GM11168 (cell line): Measurements from ENCODE around the gene DCAF16.

Source experiments
- in situ Hi-C: fragments of 300-500 bp; cut with MboI; formaldehyde crosslinking; loops from one replicate; pipeline ENCODE4 v1.12.0; 2022; ENCODE audit warnings: low sequenced_read_pairs; ENCODE audit not compliant: unreplicated experiment

The DCAF16 gene

DNA sequence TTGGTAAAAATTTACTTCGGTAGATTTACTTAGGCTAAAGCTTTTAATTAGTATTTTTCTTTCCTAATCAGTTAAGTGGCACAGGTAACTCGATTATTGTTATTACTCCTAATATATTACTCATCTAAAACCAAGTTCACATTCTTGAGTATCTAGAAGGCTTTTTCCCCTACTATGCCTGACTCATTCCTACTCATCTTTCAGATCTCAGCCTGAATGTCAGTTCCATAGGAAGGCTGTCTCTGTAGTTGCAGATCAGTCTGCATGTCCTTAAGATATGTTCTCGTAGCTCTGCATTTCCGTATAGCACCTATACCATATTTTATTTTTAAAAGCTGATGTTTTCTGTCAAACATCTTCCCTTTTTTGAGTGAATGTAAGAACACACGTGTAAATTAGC lies 23.2 kb downstream of the DCAF16 start:
- in situ Hi-C loops = no loop called here

DNA sequence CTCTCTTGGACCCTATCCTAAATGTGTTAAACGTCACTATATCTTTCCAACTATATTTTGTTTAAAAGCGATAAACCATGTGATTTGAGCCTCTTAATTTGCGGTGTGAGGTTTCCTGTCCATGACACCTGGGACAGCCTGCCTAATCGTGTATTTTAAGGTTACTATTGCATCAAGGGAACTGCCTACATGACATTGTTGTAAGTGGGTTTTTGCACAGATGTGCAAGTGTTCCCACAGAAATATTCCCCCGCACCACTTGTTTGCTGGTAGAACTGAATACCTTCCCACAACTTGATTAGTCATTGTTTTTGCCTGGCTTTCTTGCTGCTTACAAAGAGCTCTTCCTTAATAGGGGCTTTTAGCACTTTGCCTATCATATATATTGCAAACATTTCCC lies 24.0 kb downstream of the DCAF16 start:
- in situ Hi-C loops = no loop called here

DNA sequence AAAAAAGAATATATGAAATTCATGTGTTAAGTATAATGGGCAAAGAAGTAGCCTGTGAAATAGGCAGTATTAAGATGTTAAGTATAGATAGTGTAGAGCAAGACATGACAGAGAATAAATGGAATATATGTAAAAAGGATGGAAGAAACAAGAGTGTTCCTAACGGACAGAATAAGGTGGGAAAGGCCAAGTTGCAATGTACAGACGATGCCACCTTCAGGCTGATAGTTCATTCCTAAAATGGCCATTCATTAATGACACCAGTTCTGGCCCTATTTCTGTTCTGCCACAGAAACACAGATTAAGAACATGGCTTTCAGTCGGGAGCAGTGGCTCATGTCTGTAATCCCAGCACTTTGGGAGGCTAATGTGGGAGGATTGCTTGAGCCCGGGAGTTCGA lies 24.7 kb downstream of the DCAF16 start:
- in situ Hi-C loops = no loop called here

DNA sequence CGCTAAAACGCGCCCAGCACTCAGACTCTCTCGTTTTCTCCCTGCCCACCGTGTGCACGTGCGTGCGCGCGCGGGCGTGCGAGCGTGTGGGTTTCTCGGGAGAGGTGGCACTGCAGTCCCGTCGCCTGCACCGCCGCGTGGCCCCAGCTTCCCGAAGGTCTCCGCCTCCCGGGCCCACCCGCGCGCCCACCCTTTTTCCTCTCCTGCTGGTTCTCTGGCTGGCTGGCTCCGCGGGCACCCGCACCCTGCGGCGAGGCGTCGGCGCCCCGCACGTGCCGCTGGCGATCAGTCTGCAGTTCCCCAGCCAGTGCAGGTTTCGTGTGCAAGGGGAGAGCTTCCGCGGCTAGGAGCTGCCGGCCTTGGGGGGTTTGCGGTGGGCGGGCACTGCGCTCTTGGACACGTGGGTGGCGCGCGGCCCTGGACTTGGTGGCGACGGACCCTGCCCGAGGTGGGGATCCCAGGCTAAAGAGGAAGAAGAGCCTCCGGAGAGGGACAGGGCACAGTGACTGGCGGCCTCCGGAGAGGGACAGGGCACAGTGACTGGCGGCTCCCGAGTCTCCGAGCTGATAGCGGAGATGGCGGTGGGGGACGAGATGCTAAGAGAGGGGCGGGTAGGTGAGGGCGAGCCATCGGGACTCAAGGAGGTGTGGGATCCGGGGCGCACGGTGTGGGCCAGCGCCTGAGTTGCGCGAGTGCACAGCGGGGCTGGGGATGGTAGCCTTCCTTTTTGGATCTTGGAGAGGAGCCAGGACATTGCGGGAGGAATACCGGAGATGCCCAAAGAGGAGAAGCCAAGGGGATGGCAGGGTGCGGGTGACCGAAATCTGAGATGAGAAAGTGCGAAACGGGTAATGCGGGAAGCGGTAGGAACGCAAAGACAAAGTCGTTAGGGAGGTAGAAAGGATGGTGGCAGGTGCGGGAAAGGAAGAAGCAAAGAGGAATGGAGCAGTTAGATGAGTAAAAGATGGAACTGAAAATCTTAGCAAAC lies 29.0 kb downstream of the DCAF16 start, which contains the start of gene FAM184B:
FAM184B (minus strand) TSS at position 322 of the 988 bp plus-strand sequence. CDS start 322 bp downstream, outside the sequence.
- in situ Hi-C loops = no loop called here

DNA sequence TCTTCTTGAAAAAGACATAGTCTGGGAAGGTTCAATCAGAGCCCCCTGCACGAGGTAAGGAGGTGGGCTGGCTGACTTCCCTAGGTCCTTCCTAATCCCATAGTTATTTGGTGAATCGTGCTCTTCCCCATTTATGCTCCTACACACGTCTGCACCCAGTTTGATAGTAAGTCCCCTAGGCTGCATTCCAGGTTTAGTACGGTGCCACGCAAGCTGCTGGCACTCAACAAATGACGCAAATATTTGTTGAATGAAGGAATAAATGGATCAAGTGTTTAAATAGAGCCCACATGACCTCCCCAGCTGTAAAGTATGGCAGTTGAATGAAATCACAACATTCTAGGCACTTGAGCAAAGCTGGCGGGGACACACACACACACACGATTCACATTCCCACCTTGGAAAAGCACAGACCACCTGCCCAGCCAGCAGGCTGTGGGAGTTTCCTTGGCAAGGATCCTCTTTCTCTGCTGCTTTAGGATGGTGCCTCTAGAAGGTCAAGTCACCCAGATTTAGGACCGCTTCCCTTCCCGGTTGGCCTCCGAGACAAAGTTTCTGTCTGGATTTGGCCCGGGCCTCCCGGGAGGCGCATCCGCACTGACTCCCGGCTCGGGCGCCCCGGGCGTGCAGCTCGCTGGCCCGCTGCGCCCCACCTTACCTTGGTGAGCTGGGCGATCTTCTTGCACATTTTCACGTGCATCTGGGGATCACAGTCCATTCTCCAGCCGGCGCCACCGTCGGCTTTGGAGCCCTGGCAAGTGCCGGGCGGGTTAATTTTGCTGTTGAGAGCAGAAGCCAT lies 29.9 kb downstream of the DCAF16 start:
- in situ Hi-C loops = no loop called here

DNA sequence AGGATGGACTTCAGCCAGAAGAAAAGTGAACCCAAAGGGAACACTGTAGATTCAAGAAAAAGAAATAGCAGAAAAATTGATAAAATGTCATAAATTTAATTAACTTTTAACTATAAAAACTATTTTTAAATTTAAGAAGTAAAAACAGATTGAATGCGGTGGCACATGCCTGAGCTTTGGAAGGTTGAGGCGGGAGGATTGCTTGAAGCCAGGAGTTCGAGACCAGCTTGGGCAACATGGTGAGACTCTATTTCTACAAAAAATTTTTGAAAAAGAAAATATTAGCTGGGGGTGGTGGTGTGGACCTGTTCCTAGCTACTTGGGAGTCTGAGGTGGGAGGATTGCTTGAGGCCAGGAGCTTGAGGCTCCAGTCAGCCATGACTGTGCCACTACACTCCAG lies 32.1 kb downstream of the DCAF16 start:
- in situ Hi-C loops = no loop called here

DNA sequence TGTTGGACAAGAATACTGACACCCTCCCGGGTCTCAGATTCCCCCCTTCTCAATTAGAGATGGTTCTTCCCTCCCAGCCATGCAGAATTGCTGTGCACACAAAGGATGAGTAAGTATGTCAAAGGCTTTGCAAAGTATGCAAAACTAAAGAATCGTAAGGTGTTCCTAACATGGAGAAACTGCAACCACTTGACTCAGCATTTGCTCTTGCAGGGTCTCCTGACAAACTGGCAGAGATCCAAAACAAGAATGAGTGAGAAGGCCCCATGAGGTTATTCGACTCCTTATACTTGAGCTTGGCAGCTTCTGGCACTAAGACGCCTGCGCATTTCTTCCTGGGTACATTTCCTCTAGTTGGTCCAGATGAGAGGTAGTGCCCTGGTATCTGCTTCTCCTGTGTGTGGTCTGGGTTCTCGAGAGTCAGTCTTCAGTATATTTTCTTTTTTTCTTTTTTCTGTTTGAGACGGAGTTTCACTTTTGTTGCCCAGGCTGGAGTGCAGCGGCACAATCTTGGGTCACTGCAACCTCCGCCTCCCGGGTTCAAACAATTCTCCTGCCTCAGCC lies 37.3 kb downstream of the DCAF16 start:
- in situ Hi-C loops = no loop called here

DNA sequence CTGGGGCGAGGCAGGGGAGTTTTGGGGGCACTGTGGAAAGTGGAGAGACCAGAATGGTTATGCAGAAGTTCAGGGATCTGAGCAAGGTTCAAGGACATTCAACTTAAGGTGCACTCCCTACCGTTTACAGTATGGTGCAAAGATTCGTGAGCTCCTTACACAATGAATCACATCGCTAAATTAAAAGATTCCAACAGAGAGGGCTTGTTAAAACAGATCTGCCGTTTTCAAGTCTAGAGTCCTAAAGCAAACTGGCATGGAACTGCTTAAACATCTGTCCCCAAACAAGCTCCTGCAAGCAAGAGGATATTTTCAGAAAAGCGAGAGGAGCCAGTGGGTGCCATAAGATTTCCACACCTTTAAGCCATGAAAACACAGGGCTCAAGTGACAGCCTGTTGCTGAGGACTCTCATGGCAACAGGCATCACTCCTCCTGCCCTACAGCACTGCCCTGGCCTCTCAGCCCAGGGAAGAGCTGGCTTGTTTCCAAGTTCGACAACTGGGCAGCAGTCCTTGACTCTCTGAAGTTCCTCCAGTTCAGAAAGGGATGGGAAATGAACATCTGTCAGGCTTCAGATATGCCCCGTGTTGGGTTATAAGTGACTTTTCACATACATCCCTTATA lies 39.2 kb downstream of the DCAF16 start:
- in situ Hi-C loops = no loop called here

DNA sequence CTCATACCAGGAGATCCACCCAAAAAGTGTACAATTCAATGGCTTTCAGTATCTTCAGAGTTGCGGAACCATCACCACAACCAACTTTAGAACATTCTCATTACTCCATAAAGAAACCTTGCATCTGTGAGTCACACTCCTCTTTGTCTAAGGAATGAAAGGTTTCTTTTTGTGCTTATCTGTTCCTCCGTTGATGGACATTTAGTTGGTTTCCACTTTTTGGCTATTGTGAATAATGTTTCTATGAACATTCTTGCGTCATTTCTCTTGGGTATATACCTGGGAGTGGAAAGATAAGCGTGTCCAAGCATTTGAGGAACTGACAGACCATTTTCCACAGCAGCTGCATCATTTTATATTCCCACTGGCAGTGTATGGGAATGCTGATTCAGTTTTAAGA lies 39.7 kb downstream of the DCAF16 start:
- in situ Hi-C loops = no loop called here

DNA sequence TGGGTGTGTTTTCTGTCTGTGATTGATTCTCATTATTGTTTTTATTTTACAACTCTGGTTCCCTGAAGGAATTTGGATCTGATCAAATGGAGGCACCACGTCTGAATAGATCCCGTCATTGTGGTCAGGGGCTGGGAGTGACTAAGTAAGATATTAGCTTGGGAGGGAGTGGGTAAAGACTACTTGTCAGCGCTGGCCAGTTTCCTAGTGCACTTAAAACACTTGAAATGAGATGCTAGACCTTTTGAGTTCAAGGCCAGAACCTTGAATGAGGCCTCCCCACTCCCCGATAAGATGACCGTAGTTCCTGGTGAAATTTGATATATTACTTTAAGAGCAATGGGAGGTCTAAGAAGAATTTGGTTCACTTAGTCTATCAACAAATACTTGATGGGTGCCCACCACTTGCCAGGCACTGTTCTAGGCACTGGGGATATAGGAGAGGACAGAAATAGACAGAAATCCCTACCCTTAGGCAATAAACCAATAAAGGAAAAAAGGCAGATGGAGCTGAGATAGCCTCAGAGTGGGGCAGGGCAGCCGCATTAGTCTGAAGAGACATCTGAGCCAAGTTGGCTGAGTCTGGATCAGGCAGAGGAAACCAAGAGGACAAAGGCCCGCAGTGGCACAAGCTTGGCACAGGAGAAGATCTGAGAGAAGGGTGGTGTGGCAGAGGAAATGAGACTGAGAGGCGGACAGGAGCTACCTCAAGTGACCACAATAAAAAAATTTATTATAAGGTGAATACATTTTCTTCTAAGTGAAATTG lies 41.0 kb downstream of the DCAF16 start:
- in situ Hi-C loops = no loop called here

DNA sequence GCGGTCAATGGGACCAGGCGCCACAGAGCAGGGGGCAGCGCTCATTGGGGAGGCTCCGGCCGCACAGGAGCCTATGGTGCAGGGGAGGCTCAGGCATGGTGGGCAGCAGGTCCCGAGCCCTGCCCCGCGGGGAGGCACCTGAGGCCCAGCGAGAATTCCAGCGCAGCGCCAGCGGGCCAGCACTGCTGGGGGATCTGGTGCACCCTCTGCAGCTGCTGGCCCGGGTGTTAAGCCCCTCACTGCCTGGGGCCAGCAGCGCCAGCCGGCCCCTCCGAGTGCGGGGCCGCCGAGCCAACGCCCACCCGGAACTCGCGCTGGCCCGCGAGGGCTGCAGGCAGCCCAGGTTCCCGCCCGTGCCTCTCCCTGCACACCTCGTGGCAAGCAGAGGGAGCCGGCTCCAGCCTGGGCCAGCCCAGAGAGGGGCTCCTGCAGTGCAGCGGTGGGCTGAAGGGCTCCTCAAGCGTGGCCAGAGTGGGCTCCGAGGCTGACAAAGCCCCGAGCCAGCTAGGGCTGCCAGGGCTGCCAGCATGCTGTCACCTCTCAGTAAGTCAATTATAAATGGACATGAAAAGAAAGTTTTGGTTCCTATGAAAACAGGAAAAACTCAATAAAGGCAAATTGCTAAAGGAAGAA lies 43.6 kb downstream of the DCAF16 start:
- in situ Hi-C loops = no loop called here

DNA sequence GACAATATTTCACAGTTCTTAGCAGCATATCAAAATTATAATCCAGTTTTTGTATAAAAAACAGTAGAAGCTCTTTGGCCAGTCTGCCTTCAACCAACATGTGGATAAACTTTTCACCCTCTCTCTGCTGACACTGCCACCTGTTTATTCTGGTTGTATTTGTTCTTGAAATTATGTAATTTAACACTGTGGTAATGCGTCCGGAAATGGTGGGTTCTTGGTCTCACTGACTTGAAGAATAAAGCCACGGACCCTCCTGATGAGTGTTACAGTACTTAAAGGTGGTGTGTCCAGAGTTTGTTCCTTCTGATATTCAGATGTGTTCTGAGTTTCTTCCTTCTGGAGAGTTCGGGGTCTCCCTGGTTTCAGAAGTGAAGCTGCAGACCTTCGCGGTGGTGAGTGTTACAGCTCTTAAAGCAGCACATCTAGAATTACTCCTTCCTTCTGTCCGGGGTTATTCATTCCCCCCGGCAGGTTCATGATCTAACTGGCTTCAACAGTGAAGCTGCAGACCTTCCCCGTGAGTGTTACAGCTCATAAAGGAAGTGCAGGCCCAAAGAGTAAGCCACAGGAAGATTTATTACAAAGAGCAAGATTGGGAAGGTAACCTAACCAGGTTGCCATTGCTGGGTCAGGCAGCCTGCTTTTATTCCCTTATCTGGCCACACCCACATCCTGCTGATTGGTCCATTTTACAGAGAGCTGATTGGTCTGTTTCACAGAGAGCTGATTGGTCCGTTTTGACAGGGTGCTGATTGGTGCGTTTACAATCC lies 44.9 kb downstream of the DCAF16 start:
- in situ Hi-C loops = no loop called here

DNA sequence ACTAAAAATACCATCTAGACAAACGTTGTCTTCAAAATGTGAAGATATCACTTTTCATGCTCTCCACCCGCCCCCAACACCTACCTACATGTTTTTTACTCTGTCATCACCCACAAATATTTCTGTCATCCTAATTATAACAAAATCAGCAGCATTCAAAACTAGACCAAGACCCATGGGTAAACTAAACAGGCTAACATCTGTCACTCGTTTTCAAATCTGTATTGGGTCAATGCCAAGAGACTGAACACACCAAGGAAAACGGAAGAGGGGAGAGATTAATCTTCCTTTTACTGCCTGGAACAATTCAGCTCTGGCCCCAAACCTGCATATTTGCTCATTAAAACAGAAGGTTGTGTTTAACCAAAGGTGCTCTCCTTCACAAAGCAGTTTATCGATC lies 46.6 kb downstream of the DCAF16 start:
- in situ Hi-C loops = no loop called here

DNA sequence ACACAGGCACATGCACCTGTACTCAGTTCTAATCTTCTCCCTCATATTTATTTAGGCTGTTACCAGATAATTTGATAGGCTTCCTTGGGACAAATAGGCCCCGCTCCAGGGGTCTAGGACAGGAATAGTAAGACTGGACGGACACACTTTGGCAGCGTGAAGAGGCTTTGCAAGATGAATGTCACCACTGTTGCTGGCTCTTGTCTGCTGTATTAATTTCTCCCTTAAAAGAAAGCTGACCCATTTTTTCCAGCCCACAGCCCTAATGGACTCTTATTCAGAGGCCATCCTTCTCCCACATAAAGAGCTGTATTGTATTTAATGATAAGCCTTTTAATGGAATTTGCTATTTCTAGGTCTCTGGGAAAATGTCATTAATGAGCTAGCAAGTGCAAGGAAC lies 47.1 kb downstream of the DCAF16 start:
- in situ Hi-C loops = no loop called here

DNA sequence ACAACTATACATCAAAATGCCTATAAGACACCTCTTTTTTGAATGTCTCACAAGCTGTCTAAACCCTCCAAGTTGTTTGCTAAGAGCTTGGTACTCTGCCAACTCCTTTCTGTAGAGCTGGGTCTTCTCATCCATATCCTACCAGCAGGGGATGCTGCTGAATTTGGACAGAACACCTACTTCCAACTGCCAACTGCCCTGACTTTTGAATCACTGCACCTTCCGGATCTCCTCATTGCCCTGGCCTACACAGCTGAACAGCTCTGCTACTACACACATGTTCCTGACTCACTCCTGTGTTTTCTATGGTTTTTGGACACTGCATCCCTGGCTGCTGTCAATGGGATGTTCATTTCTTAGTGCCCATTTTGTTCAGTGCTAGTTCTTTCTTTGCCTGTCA lies 47.8 kb downstream of the DCAF16 start:
- in situ Hi-C loops = no loop called here

DNA sequence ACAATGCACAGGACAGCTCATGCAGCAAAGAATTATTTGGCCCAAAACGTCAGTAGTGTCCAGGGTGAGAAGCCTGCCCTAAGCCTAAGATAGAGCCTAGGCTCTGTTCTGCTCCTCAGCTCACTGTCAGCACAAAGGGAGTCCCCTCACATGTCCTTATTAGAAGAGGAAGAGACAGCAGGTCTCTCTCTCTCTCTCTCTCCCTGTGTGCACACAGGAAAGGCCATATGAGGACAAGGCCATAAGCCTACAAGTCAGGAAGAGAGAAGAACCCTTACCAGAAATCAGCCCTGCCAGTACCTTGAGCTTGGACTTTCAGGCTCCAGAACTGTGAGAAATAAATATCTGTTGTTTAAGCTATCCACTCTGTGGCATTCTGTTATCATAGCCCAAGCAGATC lies 49.5 kb downstream of the DCAF16 start:
- in situ Hi-C loops = no loop called here

DNA sequence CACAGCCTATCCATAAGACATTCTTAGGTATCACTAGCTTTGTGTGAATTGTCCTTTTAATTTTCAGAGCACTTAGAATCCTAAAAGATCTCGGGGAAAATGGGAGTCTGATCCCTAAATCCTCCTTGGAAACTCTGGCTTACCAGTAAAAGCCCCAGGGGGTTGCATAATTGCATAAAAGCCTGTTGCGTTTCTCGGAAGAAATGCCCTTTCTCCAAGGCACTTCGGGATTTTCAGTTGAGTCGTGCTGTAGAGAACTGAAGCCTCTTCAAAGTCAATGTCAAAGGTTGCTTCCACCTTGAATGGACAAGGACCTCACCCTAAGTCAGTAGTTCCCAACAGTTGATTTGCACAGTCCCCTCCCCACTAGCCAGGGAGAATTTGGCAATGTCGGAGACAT lies 49.9 kb downstream of the DCAF16 start:
- in situ Hi-C loops = no loop called here

DNA sequence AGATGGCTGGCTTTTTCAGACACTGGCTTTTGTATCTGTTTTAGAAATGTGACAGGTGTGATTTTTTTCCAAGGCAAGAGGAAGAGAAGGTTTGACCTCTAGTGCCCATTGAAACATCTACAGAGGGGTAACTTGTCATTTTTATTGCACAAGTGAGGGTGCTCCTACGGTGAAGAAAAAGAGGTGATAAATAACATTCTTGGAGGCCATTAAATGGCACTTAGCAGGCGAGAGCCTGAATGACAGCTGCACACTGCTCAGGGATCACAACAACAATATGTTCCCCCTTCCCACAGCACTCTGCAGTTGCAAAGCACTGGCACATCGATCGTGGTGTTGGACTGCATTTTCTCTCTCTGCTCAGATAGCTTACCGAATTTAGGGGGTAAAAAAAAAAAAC lies 52.1 kb downstream of the DCAF16 start:
- in situ Hi-C loops = no loop called here

DNA sequence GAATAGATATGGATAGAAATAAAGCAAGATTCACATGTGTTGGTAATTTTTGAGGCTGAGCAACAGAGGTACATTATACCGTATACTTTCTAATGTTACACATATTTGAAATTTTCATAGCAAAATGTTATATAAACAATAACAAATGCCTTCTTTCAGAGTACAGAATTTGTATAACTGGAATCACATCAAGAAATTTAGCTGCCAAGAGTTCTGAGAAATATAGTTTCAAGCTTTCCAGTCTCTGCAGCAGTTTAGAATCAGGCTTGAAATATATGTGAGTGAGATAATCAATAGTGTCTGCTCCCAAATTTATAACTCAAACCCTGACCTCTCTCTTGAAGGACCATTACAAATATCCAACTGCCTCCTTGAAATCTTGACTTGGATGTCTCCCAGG lies 52.9 kb downstream of the DCAF16 start:
- in situ Hi-C loops = no loop called here
